HG03342 (cell line): ENCODE results near the gene SH3BGR.

Experiments
- ATAC-seq: cut with Tn5 transposase; IDR thresholded peaks from one replicate; pipeline ENCODE4 v1.9.1; 2021; ENCODE audit warnings: mild to moderate bottlenecking, moderate library complexity; ENCODE audit not compliant: unreplicated experiment

The SH3BGR gene

DNA sequence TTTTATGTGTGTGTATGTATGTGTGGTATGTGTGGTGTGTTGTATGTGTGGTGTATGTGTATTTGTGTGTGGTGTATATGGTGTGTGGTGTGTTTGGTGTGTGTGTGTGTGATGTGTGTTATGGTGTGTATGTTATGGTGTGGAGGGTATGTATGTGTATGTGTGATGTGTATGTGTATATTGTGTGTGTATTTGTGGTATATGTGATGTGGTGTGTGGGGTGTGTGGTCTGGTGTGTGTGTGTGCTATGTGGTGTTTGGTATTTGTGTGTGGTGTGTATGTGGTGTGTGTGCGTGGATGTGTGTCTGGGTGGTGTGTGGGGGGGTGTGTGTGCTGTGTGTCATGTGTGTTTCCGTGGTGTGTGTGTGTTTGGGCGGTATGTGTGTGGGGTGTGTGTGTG lies 59.3 kb downstream of the SH3BGR start:
- ATAC-seq = no peak

DNA sequence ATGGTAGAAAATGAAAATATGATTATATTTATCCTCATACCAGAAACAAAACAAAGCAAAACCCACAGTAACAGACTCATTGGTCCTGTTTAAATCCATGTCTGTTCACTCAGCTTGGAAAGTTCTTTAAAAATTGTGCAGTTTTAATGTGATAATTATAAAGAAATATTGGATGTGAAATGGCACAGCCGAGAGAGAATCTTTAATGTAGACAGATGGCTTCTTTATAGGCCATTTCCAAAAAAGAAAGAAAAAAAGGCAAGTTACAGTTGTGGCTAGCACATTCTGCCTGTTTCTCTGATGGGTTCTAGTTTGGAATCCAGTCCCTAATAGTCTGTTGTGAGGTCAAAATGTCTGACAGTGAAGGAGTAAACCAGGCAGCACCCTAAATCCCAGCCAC lies 62.0 kb downstream of the SH3BGR start:
- ATAC-seq = no peak

DNA sequence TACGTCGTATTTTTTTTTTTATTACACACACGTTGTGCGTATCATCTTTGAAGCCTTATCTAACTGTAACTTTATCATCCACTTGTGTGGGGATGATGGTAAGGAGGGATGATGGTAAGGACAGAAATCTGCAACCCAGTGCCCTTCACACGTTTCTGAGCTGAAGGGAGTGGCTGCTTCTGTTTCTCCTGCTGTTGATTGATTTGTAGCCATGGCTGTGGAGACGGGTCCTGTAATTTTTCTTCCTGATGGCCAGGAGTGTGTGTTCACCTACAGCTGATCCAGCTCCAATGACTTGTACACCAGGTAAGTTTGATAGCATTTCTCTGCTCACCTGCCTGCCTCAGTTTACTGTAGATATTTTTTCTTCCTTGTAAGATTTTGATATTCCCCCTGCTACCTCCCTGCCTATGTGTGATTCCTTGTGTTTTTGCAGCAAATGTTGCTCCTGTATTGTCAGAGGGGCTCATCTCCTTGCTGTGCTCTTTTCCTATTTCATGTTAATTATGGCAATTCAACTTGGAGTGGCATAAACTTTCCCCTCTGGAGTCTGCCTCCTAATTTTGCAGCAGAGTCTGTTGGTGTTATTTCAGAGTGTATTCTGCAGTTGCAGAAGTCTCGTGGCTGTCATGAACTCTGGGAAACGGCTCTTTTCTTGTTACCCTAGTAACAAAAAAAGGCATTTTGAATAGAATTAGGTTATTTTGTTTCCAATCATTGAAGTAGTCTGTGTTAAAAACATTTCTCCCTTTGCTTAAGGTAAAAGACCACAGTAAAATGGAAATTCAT lies 64.1 kb downstream of the SH3BGR start:
- no peak for ATAC-seq

DNA sequence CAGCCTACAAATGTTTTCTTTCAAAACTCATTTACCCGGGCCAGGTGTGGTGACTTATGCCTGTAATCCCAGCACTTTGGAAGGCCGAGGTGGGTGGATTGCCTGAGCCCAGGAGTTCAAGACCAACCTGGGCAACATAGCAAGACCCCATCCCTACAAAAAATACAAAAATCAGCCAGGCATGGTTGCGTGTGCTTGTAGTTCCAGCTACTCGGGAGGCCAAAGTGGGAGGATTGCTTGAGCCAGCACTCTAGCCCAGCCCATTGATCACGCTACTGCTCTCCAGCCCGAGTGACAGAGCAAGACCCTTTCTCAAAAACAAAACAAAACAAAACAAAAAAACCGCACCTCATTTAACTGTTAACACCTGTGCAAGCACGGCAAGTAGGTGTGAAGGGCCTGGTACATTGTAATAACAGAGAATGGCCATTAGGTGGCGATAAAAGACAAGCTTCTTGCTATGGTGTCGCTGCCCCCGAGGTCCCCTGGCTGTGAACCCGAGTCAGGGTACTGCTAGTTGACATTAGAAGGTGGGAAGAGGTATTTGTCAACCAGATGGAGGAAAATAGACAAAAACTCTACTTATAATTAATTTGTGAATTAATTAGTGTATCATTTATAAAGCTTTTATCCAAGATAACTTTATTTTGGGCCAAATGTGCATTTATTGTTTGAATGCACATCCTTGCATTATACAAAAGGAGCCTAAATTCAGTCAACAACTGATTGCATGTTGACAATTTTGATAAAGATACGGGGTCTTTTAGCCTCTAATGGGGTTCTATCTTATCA lies 66.5 kb downstream of the SH3BGR start:
- peak; percentile 72 for ATAC-seq

DNA sequence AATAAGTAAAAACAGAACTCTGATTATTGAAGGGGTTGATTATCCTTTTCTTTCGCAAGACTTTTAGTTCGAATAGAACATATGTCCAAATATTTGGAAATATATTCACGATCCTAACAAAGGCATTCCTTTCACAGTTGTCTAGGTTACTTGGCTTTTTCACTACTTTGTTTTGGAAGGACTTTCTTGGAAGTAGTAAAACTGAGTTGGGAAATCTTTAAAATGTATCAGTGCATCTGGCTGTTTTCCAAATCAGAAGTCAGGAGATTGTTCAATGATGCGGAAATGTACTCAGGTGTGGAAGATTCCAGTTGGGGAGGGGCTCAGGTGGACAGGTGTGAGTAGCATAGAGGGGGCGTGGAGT lies 67.1 kb downstream of the SH3BGR start:
- ATAC-seq = no peak

DNA sequence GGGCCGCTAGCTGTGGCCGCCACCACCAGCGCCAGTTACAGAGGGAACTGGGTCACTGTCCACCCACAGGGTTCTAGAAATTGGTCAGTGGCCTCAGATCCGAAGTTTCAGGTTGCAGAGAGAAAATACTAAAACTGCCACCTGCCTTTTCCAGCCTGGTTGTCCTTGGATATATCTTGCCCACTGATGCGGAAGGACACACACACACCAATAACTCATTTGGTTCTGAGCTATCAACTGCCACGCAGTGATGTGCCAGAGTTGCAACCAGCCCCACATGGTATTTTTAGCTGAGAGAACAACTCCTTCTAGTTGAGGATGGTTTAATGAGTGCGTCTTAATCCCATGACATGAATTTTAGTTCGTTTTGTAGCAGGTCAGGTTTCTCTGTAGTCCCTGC lies 68.1 kb downstream of the SH3BGR start:
- no peak for ATAC-seq

DNA sequence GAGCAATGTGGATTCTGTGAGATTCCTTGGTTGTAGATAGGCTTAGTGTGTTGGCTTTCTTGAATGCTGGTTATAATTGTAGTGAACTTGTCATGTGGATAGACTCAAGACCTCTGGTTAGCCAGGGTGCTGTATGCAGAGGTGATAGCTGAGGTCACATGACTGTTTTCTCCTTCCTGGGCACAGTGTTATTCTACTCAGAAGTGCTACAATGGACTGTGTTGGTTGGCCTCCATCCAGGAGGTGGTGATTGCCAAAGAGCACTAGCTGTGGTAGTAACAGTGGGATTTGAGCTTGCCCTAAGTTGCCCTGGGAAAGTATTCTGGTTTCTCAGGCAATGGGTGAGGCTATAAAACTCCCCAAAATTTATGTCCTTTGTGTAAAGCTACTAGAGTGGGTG lies 71.6 kb downstream of the SH3BGR start:
- no peak for ATAC-seq

DNA sequence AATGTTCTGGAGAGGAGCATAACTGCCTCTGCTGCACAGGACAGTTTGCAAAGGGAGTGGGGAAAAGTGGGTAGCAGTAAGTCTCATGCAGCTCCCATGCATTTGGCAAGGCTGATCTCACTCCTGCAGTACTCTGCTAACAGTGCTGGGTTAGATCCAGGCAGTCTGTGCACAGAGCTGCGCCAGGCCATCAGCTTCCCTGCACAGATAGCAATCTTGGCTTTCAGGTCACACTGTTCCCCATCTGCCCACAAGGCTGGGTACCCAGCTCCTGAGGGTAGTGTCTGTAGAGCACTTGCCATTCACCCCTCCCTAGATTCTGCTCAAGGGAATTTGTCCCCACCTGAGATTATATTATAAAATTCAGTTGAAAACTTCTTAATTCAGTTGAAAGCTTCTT lies 72.1 kb downstream of the SH3BGR start:
- ATAC-seq = no peak

DNA sequence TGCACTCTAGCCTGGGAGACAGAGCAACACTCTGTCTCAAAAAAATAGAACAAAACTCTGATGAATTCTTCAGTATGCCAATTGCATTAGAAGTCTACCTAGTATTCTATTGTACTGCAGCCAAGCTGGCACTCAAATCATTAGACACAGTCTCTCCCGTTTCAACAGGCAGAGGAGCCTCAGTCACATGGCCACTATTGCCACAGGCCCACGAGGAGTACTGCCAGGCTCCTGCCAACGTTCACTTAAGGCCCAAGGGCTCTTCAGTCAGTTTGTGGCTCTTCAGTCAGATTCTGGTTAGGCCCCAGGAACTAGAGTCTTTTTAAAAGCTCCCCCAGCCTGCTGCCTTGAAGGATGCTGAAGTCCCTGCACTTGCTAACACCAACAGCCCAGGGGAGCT lies 73.4 kb downstream of the SH3BGR start:
- ATAC-seq = no peak

DNA sequence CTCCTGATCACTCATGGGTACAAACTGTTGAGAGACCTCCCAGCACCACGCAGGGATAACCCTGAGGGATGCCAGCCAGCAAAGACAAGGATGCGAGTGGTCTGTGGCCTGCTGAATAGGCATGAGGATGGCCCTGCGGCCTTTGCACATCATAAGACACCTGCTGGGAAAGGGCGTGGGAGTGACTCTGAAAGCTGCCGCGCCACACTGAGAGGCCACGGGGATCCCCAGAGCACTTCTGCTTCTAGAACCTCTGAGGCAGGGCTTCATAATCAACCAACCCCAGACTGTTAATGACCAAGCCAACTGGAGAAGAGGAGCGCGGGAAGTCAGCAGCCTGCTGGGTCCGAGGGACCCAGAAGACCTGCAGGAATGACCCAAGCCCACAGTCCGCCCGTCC lies 73.8 kb downstream of the SH3BGR start:
- ATAC-seq = no peak

DNA sequence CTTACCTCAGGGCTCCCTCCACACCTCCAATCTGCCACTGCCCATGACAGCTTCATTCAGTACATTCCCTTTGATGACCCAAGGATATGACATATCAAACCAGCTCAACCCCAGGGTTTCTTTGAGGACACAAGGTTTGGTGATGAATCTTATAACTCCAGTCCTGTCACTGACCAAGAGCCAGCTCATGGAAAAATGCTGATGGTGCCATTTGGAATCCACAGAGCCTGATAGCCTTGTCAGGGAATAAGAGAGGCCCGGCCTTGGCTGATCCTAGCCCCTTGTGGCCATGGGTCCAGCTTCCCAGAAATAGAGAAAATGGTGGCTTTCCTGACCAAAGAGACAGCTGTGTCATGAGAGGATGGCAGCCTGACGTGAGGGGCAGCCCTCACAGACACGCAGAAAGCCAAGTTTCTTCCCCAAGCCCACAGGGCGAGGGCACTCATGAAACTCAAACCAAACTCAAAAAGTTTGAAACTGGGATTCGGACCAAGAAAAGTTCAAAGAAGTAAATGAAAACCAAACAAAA lies 75.4 kb downstream of the SH3BGR start:
- no peak for ATAC-seq

DNA sequence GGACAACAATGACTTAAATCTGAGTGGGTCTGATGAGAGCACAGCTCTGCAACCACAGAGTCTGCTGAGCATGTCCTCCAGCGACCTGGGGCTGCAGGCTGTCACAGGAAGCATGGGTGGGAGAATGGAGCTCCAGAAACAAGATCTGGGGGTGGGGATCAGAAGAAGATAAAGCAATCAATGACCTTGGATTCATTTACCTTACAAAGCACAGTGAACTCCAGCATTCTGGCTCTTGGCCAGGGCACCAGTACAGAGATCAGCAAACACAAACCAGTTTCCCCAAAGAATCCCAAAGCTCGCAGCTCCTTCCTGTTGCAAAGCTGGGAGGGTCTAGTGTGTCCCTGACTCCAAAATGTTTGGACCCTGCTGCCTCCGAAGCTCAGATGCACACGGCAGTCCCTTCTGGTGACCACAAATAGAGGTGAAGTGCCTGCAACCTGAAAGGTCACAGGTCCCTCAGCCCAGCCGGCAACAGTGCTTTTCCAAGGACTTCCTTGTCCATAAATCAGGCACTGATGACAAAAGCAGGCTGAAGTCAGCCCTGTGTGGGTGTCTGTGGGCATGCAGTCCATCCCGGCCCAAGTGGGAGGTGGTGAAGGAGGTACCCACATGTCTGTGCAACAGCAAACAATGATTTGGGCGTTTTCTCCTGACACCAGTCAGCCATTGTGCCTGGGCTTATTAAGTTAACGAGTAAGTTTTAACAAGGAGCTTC lies 76.1 kb downstream of the SH3BGR start:
- no peak for ATAC-seq

DNA sequence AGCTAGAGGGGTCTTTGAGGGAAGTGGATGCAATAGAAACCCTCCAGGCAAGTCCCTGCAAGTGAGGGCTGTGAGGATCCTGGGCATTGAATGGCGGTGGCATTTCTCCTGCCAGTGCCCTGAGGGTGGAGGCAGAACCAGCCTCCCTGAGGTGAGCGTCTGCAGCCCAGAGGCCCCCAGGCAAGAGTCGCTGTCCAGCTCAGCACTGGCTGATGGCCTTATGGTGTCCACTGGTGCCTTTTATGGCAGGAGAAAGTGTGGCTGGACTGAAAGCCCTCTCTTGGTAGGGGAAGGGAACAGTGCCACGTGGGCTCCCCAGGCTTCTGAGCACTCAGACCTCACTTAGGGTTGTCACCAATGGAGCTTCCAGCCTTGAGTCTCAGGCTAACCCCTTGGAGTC lies 77.3 kb downstream of the SH3BGR start:
- no peak for ATAC-seq

DNA sequence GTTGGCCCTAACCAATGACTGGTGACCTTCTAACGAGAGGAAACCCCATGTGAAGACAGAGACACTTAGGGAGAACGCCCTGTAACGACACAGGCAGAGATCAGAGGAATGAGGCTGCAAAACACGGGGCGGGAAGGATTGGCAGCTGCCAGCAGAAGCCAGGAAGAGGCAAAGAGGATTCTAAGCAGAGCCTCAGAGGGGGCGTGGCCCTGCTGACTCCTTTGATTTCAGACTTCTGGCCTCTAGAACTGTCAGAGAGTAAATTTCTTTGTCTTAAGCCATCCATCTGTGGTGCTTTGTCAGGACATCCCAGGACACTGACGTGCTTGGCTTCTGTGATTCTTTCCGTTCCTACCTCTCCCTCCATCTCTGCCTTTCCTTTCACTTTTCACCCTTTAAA lies 79.3 kb downstream of the SH3BGR start:
- ATAC-seq = no peak

DNA sequence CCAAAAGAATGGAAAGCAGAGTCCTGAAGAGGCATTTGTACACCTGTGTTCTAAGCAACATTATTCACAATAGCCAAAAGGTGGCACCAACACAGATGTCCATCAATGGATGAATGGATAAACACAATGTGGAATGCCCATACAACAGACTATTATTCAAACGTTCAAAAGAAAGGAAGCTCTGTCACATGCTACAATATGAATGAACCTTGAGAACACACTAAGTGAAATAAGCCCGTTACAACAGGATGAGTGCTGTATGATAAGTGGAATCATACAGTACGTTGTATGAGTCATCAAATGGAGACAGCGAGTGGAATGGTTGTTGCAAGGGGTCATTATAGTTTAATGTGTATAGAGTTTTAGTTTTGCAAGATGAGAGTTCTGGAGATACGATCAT lies 80.1 kb downstream of the SH3BGR start:
- ATAC-seq = no peak

DNA sequence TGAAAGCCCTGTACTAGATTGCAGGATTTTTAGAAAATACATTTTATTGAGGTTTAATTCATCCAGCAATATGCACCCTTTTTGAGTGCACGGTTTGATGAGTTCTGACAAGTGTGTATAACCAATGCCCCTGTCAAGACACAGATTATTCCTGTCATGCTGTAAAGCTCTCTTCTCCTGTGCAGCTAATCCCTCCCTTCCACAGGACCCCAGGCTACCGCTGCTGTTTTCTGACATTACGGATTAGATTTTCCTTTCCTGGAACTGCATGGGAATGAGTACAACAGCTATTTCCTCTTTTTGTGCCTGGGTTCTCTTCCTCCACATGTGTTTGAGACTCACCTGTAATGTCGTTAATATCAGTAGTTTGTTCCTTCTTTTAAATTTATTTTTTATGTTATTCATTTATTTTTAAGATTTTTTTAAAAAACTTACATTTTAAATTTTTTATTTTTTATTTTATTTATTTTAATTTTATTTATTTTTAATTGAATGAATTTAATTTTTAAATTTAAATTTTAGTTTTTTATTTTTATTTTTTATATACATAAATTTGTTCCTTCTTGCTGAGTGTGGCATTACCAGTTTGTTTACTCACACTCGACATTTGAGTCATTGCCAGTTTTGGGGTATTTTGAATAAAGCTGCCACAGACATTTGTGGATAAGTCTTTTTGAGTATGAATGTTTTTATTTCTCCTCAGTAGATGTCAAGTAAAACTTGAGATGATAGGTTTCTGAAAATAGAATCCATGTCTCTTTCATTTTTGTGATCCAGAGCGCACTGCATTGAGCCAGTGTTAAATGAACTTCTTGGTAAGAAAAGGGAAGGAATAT lies 82.0 kb downstream of the SH3BGR start:
- ATAC-seq = no peak

DNA sequence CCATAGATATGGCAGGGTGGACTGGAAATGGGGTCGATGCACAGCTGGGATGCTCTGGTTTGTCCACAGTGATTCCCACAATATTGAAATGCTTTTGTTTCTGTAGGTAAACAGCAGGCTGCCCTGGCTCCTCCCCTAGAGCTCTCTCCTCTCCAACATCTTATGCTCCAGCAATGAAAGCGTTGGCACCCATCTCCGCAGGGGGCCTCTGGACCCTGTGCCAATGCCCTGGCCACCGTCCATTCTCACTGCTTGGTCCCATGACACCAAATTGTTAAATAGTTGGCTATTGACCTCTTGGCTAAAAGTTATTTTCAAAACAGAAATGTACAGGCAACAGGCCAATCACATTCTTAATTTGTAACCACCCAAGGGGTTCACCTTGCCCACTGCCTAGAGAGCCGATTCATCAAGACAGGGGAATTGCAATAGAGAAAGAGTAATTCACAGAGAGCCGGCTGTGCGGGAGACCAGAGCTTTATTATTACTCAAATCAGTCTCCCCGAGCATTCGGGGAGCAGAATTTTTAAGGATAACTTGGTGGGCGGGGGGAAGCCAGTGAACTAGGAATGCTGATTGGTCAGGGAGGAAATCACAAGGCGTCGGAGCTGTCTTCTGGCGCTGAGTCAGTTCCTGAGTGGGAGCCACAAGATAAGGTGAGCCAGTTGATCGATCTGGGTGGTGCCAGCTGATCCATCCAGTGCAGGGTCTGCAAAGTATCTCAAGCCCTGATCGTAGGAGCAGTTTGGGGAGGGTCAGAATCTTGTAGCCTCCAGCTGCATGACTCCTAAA lies 84.1 kb downstream of the SH3BGR start:
- no peak for ATAC-seq

DNA sequence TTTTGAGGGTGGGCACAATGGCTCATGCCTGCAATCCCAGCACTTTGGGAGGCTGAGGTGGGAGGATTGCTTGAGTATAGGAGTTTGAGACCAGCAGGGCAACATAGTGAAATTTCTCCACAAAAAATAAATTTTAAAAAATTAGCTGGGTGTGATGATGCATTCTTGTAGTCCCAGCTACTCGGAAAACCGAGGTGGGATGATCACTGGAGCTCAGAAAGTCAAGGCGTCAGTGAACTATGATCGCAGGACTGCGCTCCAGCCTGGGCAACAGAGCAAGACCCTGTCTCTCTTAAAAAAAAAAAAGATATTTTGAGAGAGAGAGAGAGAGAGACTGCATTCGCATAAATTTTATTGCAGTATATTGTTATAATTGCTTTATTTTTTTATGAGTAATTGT lies 85.1 kb downstream of the SH3BGR start:
- ATAC-seq = no peak

DNA sequence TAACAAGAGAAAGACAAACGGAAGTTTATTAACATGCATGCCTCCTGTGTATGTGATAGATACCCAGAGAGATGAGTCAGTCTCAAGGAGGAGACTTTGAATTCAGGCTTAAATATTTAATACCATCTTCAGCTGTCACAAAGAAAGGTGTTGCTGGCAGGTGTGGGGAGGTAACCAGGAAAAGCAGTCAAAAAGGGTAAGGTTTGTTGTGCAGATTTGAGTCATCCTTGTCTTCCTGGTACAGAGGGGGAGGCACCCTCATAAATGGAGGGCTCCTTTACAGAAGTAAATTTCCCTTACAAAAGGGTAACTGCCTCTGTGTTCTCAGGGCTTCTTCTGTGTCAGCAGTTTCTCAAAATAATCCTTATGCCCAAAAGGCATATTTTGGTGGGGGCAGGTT lies 85.8 kb downstream of the SH3BGR start:
- no peak for ATAC-seq

DNA sequence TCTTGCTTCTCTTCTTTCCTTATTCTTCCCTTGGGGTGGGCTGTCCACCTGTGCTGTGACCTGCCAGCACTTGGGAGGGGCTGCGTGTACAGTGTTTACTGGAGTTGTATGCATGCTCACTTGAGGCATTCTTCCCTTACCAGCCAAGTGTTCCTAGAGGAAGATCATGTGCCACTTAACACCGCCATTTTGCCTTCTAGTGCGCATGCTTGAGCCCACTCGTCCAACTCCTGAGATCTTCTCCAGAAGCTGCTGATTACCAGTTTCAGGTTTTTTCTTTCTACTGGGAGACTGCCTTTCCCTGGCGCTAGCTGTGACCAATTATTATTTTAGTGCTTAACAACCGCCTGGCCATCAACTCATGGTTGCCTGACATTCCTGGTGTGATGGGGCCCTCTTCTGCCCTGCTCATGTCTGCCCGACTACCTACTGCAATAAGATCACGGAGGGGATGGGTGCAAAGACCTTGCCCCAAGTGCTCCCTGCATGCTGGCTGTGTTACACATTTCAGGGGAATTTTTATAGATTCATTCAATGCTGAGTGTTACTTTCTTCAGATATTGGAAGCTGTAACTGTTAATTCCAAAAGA lies 86.8 kb downstream of the SH3BGR start:
- ATAC-seq = no peak
